ENCODE data around the gene SUGP1.

- TF ChIP-seq CTCF (IDR thresholded peaks at IDR 0.05 in 4 of 5, conservative IDR thresholded peaks at IDR 0.05 in 1 of 5) (no peak), POLR2A (IDR thresholded peaks at IDR 0.05) (no peak)
Observed at GRCh38 chr19:19274716-19275565, 45.4 kb downstream of the SUGP1 start.
